Left ventricle myocardium superior (tissue), 1 donor: Measurements from ENCODE around the gene FRRS1L. TPM values are rescaled to one million over a fixed set of nuclear protein-coding genes. Genes with fewer than 3 reads are reported as not detected.

Experiments used
- ATAC-seq: fragments of 200-7000 bp; cut with Tn5 transposase; one replicate; pipeline ENCODE4 v1.9.1; 2020; ENCODE audit warnings: mild to moderate bottlenecking, moderate library complexity
- DNase-seq: peaks from one replicate; pipeline ENCODE4 v3.0.0-alpha.2; 2020
- intact Hi-C: fragments of 100-400 bp; cut with micrococcal nuclease; formaldehyde crosslinking; loops from one replicate; pipeline ENCODE4 v1.11.0; 2022
- total RNA-seq: library from RNA; stranded (reverse); fragmentation: NEBNext Ultra II Directional; extraction: Animal tissue kit (Norgen Biotek cat#: 25700); gene quantifications from one replicate; pipeline ENCODE4 v1.2.1, GENCODE V29; 2021
- donor health status: DM: no; HTN: yes; CAD: no; lungs with severe emphysema.

FRRS1L gene
- total RNA-seq, 1 donor from 2014 or later: 2.2 TPM

- peak; percentile 49 for ATAC-seq
- DNase-seq: no peak
- intact Hi-C loops: no loop called here
Measured at GRCh38 chr9:109113892-109114609, 53.0 kb downstream of the FRRS1L start.

DNA sequence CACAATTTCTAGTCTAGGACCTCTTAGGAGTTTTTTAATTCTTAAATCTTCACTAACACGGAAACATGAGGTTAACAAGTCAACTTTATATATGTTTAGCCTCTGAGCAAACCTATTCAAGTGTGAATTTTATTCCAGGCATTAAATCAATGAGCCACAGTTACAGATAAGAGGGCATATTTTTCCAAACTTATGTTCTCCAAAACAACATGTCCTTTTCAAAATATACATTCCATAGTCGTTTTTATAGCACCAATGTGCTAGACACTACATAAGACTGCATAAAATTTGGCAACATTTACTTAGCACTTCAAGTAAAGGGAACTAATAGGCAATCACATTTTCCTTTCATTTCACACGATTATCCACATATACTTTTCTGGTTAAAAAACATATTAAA, 53.8 kb downstream of the FRRS1L start:
- DNase-seq: no peak
- no peak for ATAC-seq
- intact Hi-C loops: no loop called here

GRCh38 chr9:109110329-109111021, 56.6 kb downstream of the FRRS1L start:
- no peak for DNase-seq
- intact Hi-C loops: no loop called here
- peak; percentile 50 for ATAC-seq

DNA sequence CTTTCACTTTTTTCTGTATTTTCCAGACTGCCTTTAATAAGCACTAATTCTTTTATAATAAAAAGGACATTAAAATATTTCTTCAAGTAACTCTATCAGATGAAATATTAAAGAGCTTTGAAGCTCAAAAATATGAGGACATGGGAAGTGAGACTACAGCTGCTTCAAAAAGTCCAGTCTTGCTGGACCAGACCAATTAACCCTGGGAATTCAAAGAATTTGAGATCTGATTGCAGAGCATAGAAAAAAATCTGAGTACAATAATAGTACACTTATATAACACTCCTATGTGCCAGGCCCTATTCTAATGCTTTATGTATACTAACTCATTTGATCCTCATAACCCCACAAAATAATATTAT, 57.1 kb downstream of the FRRS1L start:
- intact Hi-C loops: no loop called here
- ATAC-seq (peak; percentile 15), DNase-seq (no peak)

GRCh38 chr9:109108318-109108717, 58.7 kb downstream of the FRRS1L start:
- ATAC-seq (peak; percentile 12), DNase-seq (no peak)
- intact Hi-C loops: no loop called here

GRCh38 chr9:109107402-109108240, 59.4 kb downstream of the FRRS1L start:
- intact Hi-C loops: no loop called here
- DNase-seq (no peak), ATAC-seq (peak; percentile 26)

DNA sequence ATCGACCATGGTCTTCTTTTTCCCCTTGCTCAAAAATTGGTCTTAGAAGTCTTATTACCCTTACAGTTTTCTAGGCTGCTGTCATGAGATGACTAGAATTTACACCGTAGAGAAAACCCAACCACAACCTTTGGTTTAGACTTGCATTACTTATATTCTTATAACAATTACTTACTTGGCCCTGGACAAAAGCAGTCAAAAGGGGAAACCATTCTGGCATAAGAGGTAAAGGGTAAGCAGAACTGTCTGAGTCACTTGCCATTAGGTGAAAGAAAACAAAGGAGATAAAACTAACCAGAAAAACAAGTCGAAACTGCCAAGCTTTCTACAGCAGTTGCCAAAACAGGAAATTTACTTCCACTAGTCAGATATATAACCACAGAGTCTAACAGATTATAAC, 65.2 kb downstream of the FRRS1L start:
- DNase-seq (no peak), ATAC-seq (peak; percentile 3)
- intact Hi-C loops: no loop called here

- DNase-seq (no peak), ATAC-seq (no peak)
- intact Hi-C loops: no loop called here
Measured at GRCh38 chr9:109101202-109101595, 65.8 kb downstream of the FRRS1L start.

- ATAC-seq: no peak
- DNase-seq: no peak
- intact Hi-C loops: no loop called here
Measured at GRCh38 chr9:109100543-109101201, 66.4 kb downstream of the FRRS1L start.

- intact Hi-C loops: no loop called here
- peak; percentile 41 for ATAC-seq
- no peak for DNase-seq
Measured at GRCh38 chr9:109098960-109099308, 68.1 kb downstream of the FRRS1L start.

DNA sequence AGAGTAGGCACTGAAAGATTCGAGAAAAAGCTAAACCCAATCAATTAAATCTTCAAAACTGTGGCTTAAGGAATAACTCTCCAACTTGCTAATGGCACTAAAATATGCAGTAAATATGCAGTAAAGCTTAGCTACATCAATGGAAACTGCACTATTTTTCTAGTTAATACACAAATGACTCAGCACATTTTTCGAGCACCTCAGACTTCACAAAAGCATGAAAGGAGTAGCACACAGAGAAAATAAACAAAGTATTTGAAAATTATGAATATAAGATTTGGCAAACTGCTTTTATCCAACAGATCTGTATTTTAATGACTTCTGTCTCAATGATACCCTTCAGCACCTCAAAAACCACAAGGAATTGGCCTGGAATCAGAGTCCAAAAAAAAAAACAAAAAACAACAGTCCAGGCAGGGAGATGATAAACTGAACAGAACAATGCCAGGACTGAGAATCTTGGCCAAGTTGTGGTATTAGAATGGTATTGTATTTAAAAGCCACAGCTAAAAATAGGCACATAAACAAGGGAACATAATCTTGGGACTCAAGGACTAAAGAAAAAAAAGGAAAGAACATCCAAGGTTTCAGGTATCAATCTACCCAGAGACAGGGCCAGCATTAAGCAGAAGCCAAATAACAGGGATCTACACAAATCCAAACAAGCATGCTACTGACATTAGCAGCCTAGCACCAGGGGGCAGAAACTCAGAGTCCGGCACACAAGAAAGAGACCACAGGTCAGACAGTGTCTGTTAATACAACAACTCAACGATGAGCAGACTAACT, 68.7 kb downstream of the FRRS1L start:
- ATAC-seq (peak; percentile 81), DNase-seq (no peak)
- intact Hi-C loops: no loop called here

DNA sequence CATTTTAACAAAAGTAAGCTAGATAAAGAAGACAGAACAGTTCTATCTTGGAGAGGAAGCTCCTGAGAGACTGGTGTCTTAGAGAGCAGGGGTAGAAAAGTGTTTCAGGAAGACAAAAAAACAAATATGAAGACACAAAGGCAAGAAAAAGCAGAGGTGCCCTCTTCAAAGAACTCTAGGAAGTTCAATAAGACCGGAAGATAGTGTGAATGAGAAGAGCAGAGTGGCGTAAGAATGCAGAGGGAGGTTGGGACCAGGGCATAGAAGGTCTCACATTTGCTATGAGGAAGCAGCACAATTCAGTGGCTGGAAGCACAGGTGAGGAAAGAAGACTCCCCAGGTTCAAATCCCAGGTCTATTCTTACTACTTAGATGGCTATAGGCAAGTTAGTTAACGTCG, 69.9 kb downstream of the FRRS1L start:
- DNase-seq (no peak), ATAC-seq (no peak)
- intact Hi-C loops: no loop called here

DNA sequence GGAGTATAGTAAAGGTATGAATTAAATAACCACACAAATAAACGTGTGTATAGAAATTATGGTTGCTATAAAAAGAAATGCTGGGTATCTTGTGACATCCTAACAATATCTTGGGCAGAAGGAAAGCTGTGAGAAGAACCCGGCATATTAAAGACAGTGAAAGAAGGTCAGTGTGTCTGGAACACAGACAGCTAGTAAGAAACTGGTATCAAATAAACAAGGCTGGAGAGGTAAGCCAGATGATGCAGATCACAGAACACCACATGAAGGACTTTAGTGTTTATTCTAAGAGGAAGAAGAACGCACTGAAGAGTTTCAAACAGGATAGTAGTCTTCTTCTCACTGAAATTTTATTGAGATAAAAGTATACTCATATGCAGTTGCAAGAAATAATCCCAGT, 71.7 kb downstream of the FRRS1L start:
- intact Hi-C loops: no loop called here
- ATAC-seq (no peak), DNase-seq (no peak)

GRCh38 chr9:109094268-109094667, 72.8 kb downstream of the FRRS1L start:
- no peak for ATAC-seq
- no peak for DNase-seq
- intact Hi-C loops: no loop called here

GRCh38 chr9:109092587-109092986, 74.5 kb downstream of the FRRS1L start:
- ATAC-seq (peak; percentile 56), DNase-seq (no peak)
- intact Hi-C loops: no loop called here

- intact Hi-C loops: no loop called here
- no peak for DNase-seq
- no peak for ATAC-seq
Measured at GRCh38 chr9:109092051-109092580, 74.9 kb downstream of the FRRS1L start.

GRCh38 chr9:109088221-109088620, 78.8 kb downstream of the FRRS1L start:
- DNase-seq: no peak
- no peak for ATAC-seq
- intact Hi-C loops: no loop called here

DNA sequence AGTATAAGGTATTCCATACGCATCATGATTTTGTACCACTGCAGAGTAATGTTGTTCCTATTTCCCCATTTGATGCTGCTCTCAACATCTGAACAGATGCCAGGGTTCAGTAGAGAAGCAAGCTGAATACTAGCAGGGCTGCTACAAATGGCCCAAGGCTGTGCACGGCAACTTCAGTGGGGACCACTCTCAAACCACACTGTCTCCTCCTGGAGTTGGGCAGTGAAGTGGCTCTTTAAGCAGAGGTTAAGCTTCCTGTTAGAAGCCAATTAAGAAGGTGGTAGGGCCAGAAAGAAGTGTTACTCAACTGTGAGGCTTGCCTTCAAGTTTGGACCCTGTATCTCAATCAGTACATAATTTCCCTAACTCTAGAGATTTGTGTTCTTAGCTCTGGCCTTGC, 79.3 kb downstream of the FRRS1L start:
- ATAC-seq (no peak), DNase-seq (no peak)
- intact Hi-C loops: no loop called here

DNA sequence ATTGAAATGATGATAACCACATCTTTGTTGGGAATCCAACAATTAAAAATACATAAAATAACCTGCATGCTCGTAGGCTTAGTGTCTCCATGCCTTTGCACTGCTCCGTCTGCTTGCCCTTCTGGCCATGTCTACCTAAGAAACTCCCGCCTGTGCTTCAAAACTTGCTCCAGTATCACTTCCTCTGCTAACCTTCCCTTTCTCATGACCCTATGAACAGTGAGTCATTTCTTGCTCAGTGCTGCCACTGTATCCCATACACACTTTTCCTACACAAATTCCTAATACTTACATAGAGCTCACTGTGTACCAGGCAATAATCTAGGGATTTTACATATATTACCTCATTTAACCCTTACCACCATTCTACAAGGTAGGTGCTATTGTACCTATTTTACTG, 80.8 kb downstream of the FRRS1L start:
- intact Hi-C loops: no loop called here
- no peak for ATAC-seq

More for the DNA sequence above, 80.8 kb downstream of the FRRS1L start:
- no peak for DNase-seq
